GM21447 (cell line): ENCODE results near the gene FAM124A.

ENCODE experiments used
- ATAC-seq: cut with Tn5 transposase; IDR thresholded peaks from one replicate; pipeline ENCODE4 v1.9.1; 2021; ENCODE audit not compliant: unreplicated experiment

Gene FAM124A, protein sequence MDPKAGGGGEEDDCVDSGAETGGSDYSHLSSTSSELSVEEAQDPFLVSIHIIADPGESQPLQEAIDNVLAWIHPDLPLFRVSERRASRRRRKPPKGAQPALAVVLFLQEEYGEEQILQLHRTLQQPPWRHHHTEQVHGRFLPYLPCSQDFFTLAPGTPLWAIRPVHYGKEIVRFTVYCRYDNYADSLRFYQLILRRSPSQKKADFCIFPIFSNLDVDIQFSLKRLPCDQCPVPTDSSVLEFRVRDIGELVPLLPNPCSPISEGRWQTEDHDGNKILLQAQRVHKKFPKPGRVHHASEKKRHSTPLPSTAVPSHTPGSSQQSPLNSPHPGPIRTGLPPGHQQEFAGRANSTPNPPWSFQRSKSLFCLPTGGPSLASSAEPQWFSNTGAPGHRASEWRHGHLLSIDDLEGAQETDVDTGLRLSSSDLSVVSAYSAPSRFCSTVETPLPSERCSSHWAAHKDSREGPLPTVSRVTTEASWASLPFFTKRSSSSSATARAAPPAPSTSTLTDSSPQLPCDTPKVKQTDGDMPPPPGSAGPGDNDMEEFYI

DNA sequence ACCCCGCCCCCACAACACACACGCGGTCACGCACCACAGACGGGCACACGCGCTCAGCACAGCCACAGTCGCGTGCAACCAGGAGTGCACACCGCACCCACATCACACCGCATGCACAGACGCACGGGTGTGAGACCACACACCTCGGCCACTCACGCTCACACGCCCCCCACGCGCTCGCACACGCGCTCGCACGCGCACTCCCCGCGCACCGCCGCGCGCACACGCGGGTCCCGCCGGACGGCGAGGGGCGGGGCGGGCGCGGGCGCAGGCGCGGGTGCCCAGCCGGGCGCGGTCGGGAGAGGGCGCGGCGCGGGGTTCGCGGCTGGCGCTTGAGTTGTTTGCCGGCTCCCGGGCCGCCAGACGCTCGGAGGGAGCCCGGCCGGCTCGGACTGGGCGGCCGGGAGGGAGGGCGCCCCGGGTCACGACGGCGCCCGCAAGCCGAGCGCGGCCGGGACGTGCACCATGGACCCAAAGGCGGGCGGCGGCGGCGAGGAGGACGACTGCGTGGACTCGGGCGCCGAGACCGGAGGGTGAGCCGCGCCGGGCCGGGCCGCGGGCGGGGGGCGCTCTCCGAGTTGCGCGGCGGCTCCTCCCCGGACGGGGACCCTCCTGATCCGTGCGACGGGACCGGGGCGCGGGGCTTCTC lies at the start of gene FAM124A:
Gene FAM124A, plus strand, starts transcription at position 362 of the 649 bp plus-strand sequence. Its CDS starts 104 bp downstream, at position 466.
- ATAC-seq: no peak

DNA sequence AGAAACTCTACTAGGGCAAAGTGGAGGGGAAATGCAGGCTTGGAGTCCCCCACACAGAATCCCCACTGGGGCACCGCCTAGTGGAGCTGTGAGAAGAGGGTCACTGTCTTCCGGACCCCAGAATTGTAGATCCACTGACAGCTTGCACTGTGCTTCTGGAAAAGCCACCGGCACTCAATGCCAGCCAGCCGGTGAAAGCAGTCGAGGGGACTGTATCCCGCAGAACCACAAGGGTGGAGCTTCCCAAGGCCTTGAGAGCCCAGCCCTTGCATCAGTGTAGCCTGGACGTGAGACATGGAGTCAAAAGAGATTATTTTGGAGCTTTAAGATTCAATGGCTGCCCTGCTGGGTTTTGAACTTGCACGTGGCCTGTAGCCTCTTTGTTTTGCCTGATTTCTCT lies 47.2 kb upstream of the FAM124A start:
- ATAC-seq: no peak

GRCh38 chr13:51175639-51176038 lies 46.6 kb upstream of the FAM124A start:
- no peak for ATAC-seq

- no peak for ATAC-seq
Measured at GRCh38 chr13:51177188-51177587, 45.0 kb upstream of the FAM124A start.

DNA sequence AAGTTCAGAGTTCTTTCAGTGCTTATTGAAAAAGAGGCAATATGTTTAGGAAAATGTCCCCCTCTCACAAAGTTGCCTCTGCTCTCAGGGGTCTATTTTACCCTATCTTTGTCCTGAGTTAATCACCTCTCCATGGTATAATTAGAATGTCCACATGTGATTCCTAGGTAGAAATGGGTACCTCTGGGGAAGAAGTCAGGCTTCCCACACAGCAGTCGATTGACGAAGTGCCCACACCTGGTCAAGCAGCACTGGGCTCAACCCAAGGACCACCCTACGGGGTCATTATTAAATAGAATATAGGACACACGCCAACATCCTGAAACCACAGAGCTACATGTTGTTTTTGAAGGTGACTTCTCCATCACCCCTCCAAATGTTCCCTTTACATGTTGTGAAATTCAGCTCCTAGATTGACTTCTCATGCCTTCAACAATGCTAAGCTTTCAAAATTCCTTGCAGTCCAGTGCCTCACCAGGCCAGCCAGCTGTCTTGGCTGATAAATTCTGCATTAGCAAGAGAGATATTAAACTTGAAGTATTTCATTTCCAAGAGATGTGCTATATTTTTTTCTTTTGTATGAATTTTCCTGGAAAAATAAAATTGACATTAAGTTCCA lies 43.6 kb upstream of the FAM124A start:
- ATAC-seq: no peak

DNA sequence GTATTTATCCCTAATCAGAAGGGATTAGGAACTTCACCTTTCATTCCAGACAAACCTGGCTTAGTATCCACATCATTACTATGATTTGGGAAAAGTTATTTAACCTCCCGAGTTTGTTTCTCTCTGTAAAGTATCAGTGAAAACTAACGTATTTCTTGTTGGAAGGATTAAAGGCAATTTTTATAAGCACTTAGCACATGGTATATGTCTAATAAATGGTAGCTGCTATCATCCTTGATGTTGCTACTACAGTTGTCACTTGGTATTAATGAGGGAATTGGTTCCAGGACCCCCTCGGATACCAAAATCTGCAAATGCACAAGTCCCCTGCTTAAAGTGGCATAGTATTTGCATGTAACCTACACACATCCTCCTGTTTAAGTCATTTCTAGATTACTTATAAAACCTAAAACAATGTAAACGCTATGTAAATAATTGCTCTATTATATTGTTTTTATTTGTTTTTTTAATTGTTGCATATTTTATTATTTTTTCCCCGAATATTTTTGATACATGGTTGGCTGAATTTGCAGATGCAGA lies 42.7 kb upstream of the FAM124A start:
- no peak for ATAC-seq

DNA sequence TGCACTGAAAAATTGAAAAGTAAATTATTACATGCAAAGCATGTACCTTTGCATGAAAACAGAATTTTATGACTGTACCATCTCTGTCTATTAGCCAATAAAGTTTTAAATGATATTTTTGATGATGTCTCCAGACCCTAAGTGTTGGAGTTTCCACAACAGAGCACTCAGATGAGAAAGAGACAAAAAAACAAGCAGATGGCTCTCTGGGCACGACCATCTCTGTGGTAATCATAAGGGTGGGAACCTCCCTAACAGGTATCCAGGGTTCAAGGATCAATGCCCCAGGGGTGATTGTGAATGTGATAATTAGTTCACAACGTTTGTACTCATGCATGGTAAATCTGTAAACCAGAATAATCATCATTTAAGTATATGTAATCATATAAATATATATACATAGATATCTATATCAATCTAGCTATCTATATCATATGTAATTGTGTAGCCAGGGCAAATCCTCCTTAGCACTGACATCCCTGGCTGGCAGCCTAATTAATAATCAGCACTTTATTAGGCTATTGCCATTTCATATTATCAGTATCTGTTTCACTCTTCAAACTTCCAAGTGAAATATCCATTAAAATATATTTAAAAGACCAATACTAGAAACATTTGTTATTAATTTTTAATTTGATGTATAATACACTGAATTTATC lies 41.2 kb upstream of the FAM124A start:
- no peak for ATAC-seq

DNA sequence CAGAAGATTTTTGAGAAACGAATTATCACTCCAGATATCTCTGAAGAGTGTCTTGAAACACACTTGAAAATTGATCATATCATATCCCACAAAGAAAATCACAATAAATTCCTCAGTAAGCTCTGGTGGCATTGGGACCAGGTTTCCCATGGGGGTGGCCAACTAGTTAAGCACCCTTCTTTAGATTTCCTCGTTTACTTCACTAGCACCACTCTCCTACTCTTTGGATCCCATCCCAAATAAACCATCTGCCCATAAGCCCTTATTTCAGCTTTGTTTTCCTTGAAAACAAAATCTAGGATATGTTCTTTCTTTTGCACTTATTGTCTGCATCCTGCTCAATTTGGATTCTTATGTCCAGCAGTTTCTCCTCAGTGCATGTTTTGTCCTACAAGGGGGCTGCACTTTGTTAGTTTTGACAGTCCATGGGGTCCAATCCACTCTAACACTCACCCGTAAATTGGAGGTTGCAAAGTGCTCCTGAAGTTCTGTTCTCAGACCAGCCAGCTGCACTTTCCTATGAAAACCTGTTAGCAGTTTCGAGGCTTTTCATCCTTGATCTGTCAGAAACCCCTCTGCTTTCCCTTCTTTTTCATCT lies 40.3 kb upstream of the FAM124A start:
- no peak for ATAC-seq

- ATAC-seq: no peak
Measured at GRCh38 chr13:51191743-51192142, 30.5 kb upstream of the FAM124A start.

GRCh38 chr13:51192348-51192747 lies 29.9 kb upstream of the FAM124A start:
- no peak for ATAC-seq

DNA sequence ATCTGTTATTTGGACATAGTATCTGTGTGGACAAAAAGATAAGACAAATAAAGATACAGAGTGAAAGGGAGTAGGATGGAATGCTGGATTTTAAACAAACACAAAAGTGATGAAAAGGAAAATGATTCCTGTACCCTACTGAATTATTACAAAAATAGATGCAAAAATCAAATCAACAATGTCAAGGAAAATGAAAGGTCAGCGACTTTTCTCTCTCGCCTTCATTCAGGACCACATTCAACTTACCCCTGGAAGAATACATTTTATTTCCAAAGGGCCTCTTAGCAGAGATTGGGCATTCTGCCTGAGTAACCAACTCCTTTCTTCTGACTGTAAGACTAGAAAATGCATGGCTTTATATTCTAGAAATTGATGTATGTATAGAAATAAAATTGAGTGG lies 28.8 kb upstream of the FAM124A start:
- ATAC-seq: no peak

GRCh38 chr13:51194942-51195341 lies 27.3 kb upstream of the FAM124A start:
- ATAC-seq: no peak

- ATAC-seq: no peak
Measured at GRCh38 chr13:51201886-51202285, 20.3 kb upstream of the FAM124A start.

DNA sequence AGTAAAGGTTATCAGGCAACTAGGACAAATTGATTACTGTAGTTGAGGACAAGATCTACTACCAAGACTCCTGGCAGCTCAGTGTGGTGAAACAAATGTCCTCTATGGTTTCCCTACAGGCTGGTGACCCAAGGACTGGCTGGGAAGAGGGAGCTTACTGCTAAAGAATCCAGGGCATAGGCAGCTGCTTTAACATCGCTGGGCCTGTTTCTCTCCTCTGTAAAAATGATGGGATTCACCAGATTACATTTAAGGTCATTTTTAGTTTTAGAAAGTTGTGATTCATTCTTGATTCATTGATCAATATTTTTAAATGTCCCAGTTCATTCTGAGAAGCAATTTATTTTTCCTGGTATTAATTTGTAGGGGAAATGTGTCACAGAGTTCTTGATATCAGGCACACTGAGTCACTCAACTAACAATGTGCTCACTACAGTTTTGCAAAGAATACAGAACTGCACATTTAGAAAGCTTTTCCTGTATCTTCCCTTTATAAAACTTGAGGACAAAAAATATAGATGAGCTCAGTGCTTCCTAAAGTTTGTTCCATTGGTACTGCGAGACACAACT lies 19.6 kb upstream of the FAM124A start:
- no peak for ATAC-seq

GRCh38 chr13:51206584-51206983 lies 15.6 kb upstream of the FAM124A start:
- ATAC-seq: no peak

GRCh38 chr13:51207881-51208280 lies 14.3 kb upstream of the FAM124A start:
- ATAC-seq: no peak

DNA sequence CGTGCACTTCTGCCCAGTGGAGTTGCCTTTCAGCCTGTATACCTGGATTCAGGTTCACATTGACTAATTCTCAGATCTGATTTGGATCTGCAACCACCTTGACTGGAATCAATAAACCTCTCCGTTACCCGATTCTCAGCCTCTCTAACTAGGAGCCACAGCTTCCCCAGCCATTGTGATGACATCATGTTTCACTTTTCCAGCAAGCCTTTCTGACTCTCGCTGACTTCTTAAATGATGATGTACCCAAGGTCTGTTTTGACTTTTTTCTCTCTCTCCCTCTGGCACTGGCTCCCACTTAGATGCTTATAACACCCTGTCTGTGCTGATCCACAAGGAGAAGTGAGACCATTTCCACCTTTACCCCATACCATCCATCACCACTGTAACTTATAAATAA lies 13.5 kb upstream of the FAM124A start:
- ATAC-seq: no peak

DNA sequence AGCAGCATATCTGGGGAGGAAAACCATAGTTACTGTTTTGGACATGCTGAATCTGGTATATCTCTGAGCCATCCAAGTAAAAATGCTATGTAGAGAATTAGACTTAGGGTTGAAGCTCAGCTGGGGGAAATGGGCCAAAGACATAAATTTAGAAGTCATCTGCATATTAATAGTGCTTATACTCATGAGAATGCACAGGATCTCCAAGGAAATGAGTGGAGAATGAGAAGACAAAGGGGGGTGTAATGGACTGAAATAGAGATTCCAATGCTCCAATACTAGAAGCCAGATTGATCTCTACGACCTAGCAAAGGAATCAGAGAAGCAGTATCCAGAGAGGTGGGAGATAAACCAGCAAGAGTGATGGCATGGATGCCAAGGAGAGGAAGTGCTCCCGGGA lies 10.3 kb upstream of the FAM124A start:
- ATAC-seq: no peak

GRCh38 chr13:51212758-51213157 lies 9.4 kb upstream of the FAM124A start:
- no peak for ATAC-seq

GRCh38 chr13:51213173-51213728 lies 8.9 kb upstream of the FAM124A start:
- no peak for ATAC-seq
